Panc1 (cell line): Measurements from ENCODE around the gene ZBTB11. TPM values are rescaled to one million over a fixed set of nuclear protein-coding genes. Genes with fewer than 3 reads are reported as not detected.

Source experiments
- ATAC-seq: fragments of 200-7000 bp; cut with Tn5 transposase; 2 replicates; pipeline ENCODE4 v1.9.1; 2020; ENCODE audit warnings: mild to moderate bottlenecking, moderate library complexity
- BruUV-seq: library from RNA; stranded (reverse); fragments of 400-500 nt; replicated peaks from 2 replicates; lab custom pipeline; 2021; lab: Mats Ljungman, UMichigan
- CTCF ChIA-PET: fragments of 300-600 bp; sonication (Branson Sonifier 250); formaldehyde crosslinking; loops from one replicate; lab custom pipeline; 2022; ENCODE audit warnings: antibody characterized with exemption; lab: Charles Lee
- POLR2A ChIA-PET: fragments of 300-600 bp; sonication (Branson Sonifier 250); formaldehyde crosslinking; loops from one replicate; lab custom pipeline; 2022; ENCODE audit warnings: antibody characterized with exemption; lab: Charles Lee
- DNase-seq: peaks from one replicate; pipeline ENCODE4 v3.0.0-alpha.2; 2010; ENCODE audit warnings: low read depth, low spot score
- H3K27ac ChIP-seq: 2 replicates; pipeline ENCODE4 v1.5.1; 2011; ENCODE audit warnings: mild to moderate bottlenecking, low read length, inconsistent platforms
- H3K27me3 ChIP-seq: fragments of 200-500 bp; sonication (Bioruptor generic); 2 replicates; pipeline ENCODE4 v1.6.0; 2014; ENCODE audit warnings: low read length, inconsistent platforms; ENCODE audit not compliant: control insufficient read depth, insufficient read depth
- H3K36me3 ChIP-seq: fragments of 200-500 bp; sonication (Bioruptor generic); 2 replicates; pipeline ENCODE4 v1.5.1; 2014; ENCODE audit warnings: inconsistent platforms, mild to moderate bottlenecking, low read length, moderate library complexity; ENCODE audit not compliant: control insufficient read depth, insufficient read depth
- H3K4me1 ChIP-seq: 2 replicates; pipeline ENCODE4 v1.5.1; 2011; ENCODE audit warnings: inconsistent platforms, mild to moderate bottlenecking, low read length, moderate library complexity; ENCODE audit not compliant: control insufficient read depth, insufficient read depth
- H3K4me3 ChIP-seq, 2 experiments: 2 replicates each; pipeline ENCODE4 v1.5.1; 2011 to 2012; ENCODE audit warnings: low read depth in 2 of 2, low read length in 2 of 2, mild to moderate bottlenecking in 2 of 2, inconsistent platforms in 1 of 2, moderate library complexity in 1 of 2
- H3K9me3 ChIP-seq: fragments of 200-500 bp; sonication (Bioruptor generic); 2 replicates; pipeline ENCODE4 v1.5.1; 2014; ENCODE audit warnings: low read depth, mild to moderate bottlenecking, inconsistent platforms, low read length, moderate library complexity; ENCODE audit not compliant: control insufficient read depth, insufficient read depth
- CTCF ChIP-seq: fragments of 450-650 bp; IDR thresholded peaks from 2 replicates; pipeline ENCODE4 v1.5.1; 2017; ENCODE audit warnings: mild to moderate bottlenecking
- POLR2AphosphoS5 ChIP-seq: IDR thresholded peaks from 2 replicates; pipeline ENCODE4 v1.6.1; 2012; ENCODE audit warnings: mild to moderate bottlenecking, low read depth, low read length, moderate library complexity
- REST ChIP-seq, 2 experiments: IDR thresholded peaks; 2 replicates each; pipeline ENCODE4 v1.6.1; 2011 to 2012; ENCODE audit warnings: low read depth in 2 of 2, control low read depth in 1 of 2, low read length in 1 of 2, mild to moderate bottlenecking in 1 of 2, moderate library complexity in 1 of 2; ENCODE audit not compliant: insufficient read depth in 1 of 2
- SIN3A ChIP-seq: IDR thresholded peaks from 2 replicates; pipeline ENCODE4 v1.6.1; 2012; ENCODE audit warnings: low read depth, mild to moderate bottlenecking, low read length, moderate library complexity, borderline replicate concordance; ENCODE audit not compliant: insufficient read depth
- TCF7L2 ChIP-seq: IDR thresholded peaks from 2 replicates; pipeline ENCODE4 v1.6.1; 2011; ENCODE audit warnings: mild to moderate bottlenecking, low read depth, low read length, inconsistent platforms
- in situ Hi-C: cut with HindIII; loops from 2 replicates; pipeline ENCODE4 v1.10.0; 2016; ENCODE audit warnings: low sequenced_read_pairs, low pct_unique_long_range_greater_than_20kb
- intact Hi-C: fragments of 100-400 bp; cut with micrococcal nuclease; formaldehyde crosslinking; loops from one replicate; pipeline ENCODE4 v1.10.0; 2022; ENCODE audit not compliant: unreplicated experiment
- total RNA-seq: library from RNA; stranded (reverse); gene quantifications from one replicate; pipeline ENCODE4 v1.2.1, GENCODE V29; 2021; ENCODE audit not compliant: unreplicated experiment

Gene ZBTB11
- total RNA-seq, 1 experiment from 2014 or later: 20.1 TPM

- intact Hi-C loops (no loop called here), in situ Hi-C loops (no loop called here)
- ATAC-seq (no peak), DNase-seq (no peak)
- Histone ChIP-seq H3K4me3 (no peak overlapping the region), H3K27me3 (no peaks in the 10 kb centered on the region), H3K4me1 (no peaks in the 10 kb centered on the region), H3K36me3 (no peaks in the 10 kb centered on the region), H3K9me3 (no peaks in the 10 kb centered on the region), H3K27ac (no peak overlapping the region)
- TF ChIP-seq CTCF: no peak
- TF ChIP-seq POLR2AphosphoS5: no peak
- TF ChIP-seq REST (IDR thresholded peaks at IDR 0.05; ENCODE audit: insufficient read depth in 1 of 2, low read depth in 2 of 2, low read length in 1 of 2): no peak
- no peak for TF ChIP-seq SIN3A
- TF ChIP-seq TCF7L2: no peak
- no TSS peak for BruUV-seq
- ChIA-PET POLR2A (no interaction called here), CTCF (no interaction called here)
Observed at GRCh38 chr3:101629219-101629618, 47.7 kb downstream of the ZBTB11 start.

GRCh38 chr3:101625879-101626278 lies 51.1 kb downstream of the ZBTB11 start:
- TF ChIP-seq POLR2AphosphoS5 (no peak), REST (IDR thresholded peaks at IDR 0.05; ENCODE audit: insufficient read depth in 1 of 2, low read depth in 2 of 2, low read length in 1 of 2) (no peak), SIN3A (no peak), TCF7L2 (no peak), CTCF (no peak)
- Histone ChIP-seq H3K9me3 (no peaks in the 10 kb centered on the region), H3K36me3 (no peaks in the 10 kb centered on the region), H3K27ac (no peak overlapping the region), H3K4me1 (no peaks in the 10 kb centered on the region), H3K27me3 (no peaks in the 10 kb centered on the region), H3K4me3 (no peak overlapping the region)
- intact Hi-C loops: no loop called here
- ATAC-seq (no peak), DNase-seq (no peak)
- ChIA-PET POLR2A (no interaction called here), CTCF (no interaction called here)
- in situ Hi-C loops: no loop called here
- no TSS peak for BruUV-seq
